ENCODE data around the gene TTC28.

GRCh38 chr22:28402539-28402938, 277.1 kb downstream of the TTC28 start:
- TF ChIP-seq, protein P1, sequence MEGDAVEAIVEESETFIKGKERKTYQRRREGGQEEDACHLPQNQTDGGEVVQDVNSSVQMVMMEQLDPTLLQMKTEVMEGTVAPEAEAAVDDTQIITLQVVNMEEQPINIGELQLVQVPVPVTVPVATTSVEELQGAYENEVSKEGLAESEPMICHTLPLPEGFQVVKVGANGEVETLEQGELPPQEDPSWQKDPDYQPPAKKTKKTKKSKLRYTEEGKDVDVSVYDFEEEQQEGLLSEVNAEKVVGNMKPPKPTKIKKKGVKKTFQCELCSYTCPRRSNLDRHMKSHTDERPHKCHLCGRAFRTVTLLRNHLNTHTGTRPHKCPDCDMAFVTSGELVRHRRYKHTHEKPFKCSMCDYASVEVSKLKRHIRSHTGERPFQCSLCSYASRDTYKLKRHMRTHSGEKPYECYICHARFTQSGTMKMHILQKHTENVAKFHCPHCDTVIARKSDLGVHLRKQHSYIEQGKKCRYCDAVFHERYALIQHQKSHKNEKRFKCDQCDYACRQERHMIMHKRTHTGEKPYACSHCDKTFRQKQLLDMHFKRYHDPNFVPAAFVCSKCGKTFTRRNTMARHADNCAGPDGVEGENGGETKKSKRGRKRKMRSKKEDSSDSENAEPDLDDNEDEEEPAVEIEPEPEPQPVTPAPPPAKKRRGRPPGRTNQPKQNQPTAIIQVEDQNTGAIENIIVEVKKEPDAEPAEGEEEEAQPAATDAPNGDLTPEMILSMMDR (conservative IDR thresholded peaks at IDR 0.05 in 1 of 2, IDR thresholded peaks at IDR 0.05 in 1 of 2; ENCODE audit: low read depth in 1 of 2, low read length in 2 of 2): no peak
- TF ChIP-seq EZH2 (IDR thresholded peaks at IDR 0.05; ENCODE audit: low read length, missing control alignments): no peak
